Esophagus squamous epithelium (tissue), 4 donors: Measurements from ENCODE around the gene CCBE1.

ENCODE experiments used
- POLR2A ChIP-seq, 4 donors: fragments of 450-650 bp; IDR thresholded peaks; one replicate each; pipeline ENCODE4 v1.6.1; 2017; ENCODE audit warnings: antibody characterized with exemption in 4 of 4, mild to moderate bottlenecking in 4 of 4, moderate library complexity in 3 of 4
- TF ChIP-seq, protein P1 (sequence below), 6 experiments: fragments of 450-650 bp in 4 of 6; fragments of 200-600 bp in 2 of 6; sonication (generic) in 2 of 6; IDR thresholded peaks; one replicate each; pipeline ENCODE4 v1.5.1; 2016 to 2019; ENCODE audit warnings: antibody characterized with exemption in 6 of 6, mild to moderate bottlenecking in 4 of 6, moderate library complexity in 4 of 6

DNA sequence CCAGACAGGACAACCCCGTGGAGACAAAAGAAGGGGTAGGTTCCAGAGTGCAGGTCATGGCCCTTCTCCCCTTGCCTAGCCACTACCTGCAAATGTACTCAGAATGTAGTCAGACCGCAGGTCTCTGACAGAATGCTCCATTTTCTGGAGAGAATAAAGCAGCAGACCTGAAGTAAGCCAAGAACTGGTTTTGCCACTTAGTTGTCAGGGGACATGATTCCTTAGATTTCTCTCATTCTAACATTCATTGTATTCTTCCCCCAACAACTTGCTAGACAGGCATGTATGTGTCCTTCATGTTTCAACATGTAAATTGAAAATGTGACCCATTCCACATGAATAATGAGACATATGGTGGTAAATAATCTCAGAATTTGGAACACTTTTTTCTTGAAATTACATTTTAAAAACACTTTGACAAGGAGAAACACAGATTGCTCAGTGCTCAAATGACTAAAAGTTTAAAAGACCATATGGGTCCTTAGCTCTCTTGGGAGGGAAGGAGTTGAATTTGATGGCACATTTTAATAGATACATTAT is 142.4 kb downstream of the CCBE1 start:
- TF ChIP-seq POLR2A (IDR thresholded peaks at IDR 0.05): no peak
- TF ChIP-seq, protein P1, sequence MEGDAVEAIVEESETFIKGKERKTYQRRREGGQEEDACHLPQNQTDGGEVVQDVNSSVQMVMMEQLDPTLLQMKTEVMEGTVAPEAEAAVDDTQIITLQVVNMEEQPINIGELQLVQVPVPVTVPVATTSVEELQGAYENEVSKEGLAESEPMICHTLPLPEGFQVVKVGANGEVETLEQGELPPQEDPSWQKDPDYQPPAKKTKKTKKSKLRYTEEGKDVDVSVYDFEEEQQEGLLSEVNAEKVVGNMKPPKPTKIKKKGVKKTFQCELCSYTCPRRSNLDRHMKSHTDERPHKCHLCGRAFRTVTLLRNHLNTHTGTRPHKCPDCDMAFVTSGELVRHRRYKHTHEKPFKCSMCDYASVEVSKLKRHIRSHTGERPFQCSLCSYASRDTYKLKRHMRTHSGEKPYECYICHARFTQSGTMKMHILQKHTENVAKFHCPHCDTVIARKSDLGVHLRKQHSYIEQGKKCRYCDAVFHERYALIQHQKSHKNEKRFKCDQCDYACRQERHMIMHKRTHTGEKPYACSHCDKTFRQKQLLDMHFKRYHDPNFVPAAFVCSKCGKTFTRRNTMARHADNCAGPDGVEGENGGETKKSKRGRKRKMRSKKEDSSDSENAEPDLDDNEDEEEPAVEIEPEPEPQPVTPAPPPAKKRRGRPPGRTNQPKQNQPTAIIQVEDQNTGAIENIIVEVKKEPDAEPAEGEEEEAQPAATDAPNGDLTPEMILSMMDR (IDR thresholded peaks at IDR 0.05): no peak
